Activated CD4-positive, alpha-beta T cell treated with anti-CD3 and anti-CD28 coated beads for 24 hours (primary cell): Measurements from ENCODE around the gene FOXP1.

Experiments used
- DNase-seq, 2 donors: peaks; one replicate each; pipeline ENCODE4 v3.0.0-alpha.2; 2020; ENCODE audit warnings: low read depth in 2 of 2

FOXP1 gene

GRCh38 chr3:71307991-71308697, 275.4 kb downstream of the FOXP1 start:
- DNase-seq = no peak

DNA sequence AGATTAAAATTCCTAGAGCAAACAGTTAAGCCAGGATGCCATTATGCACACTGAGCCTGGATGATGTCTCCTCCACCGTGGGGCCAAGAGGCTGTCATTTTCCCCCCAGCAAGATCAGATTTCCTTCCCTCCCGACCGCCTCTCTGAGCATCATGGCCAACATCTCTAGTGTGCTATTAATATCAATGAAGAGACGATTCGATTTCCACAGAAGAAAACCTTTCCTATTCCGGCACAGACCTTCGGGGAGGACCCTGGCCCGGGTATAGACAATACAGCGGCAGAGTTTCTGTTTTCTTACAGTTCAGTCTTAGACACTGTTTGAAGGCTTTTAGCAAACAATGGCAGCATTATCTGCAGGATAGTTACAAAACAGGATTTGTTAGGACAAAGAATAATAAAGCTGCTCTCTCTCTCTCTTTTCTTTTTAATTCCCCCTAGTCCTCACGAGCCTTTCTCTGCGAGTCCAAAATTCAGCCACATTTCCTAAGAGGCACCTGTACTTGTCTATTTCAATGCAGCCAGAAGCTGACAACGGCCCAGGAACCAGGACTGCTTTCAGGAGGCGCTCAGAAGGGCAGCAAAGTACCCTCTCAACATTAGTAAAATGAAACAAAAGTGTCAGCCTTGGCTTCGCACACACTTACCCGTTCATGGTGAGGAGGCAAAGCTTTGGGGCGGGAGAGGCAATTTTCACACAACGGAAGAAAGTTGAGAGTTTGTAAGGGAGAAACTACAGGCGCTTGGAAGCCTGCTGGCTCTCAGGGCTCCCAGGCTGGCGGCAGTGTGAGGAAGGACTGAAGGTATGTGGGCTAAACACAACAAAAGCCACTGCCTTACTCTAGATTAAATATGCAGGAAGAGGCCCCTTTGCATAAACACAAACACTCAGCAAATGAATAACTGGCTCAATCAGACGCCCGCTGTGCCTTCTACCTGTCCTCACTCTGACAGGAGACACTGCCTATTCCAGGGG, 278.0 kb downstream of the FOXP1 start:
- DNase-seq = no peak

GRCh38 chr3:71304684-71305083, 278.8 kb downstream of the FOXP1 start:
- no peak for DNase-seq

GRCh38 chr3:71304247-71304646, 279.3 kb downstream of the FOXP1 start:
- no peak for DNase-seq

- no peak for DNase-seq
Observed at GRCh38 chr3:71303627-71304200, 279.8 kb downstream of the FOXP1 start.

DNA sequence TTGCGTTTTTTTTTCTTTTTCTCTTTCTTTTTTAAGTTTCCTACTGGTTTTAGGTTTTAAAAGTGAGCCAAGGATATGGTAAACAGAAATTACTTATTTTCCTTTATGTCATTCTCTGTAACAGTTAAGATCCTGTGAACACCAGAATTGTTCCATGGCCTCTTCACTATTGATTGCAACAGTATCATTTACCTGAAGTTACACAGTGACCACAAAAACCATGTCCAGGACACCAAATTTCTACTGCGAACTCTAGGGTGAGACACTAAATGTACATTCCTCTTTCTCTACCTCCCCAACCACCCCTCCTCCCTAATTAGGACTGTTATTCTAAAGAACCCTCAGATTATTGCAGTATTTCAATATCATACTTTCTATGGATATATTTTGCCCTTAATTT, 280.9 kb downstream of the FOXP1 start:
- DNase-seq = no peak

- no peak for DNase-seq
Observed at GRCh38 chr3:71300951-71301393, 282.6 kb downstream of the FOXP1 start.

DNA sequence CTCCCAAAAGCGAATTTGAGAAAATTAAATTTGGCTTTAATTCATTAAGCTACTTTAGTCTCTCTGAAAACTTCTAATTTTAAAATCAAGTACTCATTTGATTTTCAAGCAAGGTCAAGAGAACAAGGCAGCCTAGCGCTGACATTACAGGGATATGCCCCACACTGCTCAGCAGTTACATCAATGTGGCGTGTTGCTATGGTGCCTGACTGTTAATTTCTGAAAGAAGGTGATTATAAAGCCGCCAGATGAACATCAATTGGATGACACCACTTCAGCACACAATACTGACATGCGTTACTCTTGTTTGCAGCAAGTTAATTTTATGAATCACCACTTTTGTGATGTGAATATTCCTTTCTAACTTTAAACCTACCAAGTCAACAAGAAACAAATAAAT, 284.4 kb downstream of the FOXP1 start:
- no peak for DNase-seq

- no peak for DNase-seq
Observed at GRCh38 chr3:71294919-71295318, 288.6 kb downstream of the FOXP1 start.

DNA sequence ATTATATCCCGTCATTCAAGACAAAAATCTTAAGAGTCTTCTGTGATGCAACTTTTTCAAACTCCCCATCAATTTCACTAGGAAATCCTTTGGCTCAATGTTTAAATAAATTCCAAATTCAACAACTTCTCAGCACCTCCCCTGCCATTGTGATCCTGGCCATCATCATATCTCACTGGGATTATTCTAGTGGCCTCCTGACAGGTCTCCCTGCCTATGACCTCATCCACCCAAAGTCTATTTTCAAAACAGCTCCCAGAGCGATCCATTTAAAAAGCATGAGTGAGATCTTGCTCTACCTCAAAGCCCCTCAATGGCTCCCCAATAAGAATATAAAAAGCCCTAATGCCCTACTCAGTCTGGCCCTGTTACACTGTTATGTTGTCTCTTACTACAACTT, 293.2 kb downstream of the FOXP1 start:
- no peak for DNase-seq

DNA sequence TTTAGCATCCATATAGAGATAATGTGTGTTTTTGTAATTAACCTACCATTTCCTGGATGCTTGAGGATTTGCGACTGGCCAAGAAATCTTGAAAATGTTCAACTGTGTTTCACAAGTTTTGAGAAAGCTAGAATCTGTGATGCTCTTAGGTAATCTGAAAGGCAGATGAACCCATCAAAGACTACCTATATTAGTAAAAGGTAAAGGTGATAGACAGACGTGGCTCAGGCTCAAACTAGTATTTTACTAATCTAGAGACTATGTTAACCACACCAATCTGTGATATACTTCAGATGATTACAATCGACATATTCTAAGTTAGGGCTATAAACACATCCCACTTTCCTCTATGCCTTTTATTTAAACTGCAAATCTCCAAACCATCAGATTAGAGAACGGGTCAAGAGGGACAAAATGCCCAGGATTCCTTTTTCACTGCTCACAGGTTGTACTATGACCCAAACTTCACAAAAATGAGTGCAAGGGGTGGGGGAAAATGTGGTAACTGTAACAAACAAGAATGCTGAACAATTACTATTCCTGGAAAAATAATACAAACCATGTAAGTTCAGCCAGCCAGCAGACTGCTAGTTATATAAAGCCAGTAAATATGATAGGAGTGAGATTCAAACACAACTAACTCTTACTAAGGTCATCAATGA, 295.1 kb downstream of the FOXP1 start:
- DNase-seq = no peak

GRCh38 chr3:71285086-71285485, 298.4 kb downstream of the FOXP1 start:
- DNase-seq = no peak

GRCh38 chr3:71282976-71283375, 300.6 kb downstream of the FOXP1 start:
- DNase-seq = no peak

GRCh38 chr3:71281280-71281679, 302.2 kb downstream of the FOXP1 start:
- no peak for DNase-seq

- no peak for DNase-seq
Observed at GRCh38 chr3:71277341-71277740, 306.2 kb downstream of the FOXP1 start.

- DNase-seq = no peak
Observed at GRCh38 chr3:71276531-71276930, 307.0 kb downstream of the FOXP1 start.

DNA sequence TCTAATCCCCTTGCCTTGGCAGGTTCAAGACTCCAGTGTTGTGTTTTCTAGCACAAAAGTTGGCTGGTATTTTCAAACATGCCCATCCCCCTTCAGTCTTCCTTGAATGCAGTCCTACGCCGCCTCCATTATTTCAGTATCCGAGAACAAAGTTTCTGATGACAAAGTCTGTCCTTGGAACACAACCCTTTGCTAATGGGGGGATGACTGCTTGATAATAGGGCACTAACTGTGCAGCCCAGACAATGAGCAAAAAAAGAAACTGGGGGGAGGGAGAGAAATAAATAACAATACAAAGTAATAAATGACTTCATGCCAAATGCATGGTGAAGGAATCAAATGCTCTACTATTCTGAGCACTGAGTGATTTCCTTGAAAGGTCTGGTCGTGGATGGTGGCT, 310.1 kb downstream of the FOXP1 start:
- no peak for DNase-seq

- no peak for DNase-seq
Observed at GRCh38 chr3:71271596-71271995, 311.9 kb downstream of the FOXP1 start.

DNA sequence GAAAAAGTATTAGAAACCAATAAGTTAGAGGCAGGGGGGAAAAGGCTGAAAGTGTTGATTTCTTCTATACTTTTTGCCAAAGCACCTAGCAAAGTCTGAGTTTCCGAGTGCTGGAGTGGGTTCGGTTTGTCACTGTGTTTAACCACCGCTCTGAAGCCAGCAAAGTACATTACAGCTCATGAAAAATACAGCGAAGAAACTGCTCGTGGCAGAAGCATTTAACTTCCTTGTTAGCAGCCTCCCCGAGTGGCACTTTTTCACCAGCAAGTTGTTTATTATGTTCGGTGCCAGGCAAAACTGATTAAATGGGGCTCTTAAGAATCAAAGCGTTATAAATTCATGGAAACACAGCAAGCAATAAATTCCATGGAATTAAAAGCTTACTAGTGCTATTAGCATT, 313.6 kb downstream of the FOXP1 start:
- DNase-seq = no peak

DNA sequence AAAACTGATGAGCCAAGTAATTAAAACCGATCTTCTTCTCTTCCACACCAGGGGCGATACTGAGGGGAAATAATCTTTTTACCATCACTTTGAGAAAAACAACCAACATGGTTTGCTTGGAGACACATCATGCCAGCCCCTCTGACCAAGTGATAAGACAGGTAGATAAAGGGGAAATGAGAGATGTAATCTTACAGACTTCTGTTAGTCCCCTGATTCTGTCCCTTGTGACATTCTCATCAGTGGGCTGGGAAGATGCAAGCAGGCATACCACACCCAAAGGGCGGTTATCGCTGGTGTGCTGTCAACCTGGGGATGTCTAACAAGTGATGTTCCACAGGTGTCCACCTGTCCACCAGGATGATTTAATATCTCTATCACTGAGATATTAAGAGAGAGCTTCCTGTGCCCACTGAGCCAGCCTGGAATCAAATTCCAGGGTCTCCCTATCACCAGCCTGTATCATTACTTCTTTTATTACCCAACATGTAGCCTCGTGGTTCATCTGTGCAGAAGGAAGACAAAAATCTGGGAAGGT, 315.0 kb downstream of the FOXP1 start:
- DNase-seq = no peak

DNA sequence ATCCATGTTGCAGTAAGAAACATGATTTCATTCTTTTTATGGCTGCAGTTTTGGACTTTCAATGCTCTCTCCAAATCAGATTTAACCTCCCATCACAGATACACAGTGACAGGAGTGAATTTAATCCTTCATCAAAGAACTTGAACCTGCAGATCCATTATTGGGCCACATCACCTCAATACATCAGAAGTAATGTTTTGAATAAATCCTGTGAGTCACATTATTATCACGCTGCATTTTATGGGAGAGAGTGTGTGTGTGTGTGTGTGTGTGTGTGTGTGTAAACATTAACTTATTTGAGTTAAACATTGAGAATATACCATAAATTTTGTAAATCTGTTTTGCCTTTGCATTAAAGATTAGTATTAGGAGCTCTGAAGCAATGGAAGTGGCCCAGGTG, 316.7 kb downstream of the FOXP1 start:
- no peak for DNase-seq
